Measurements from ENCODE around the gene SPRR5. TPM values are rescaled to one million over a fixed set of nuclear protein-coding genes. Genes with fewer than 3 reads are reported as not detected.

Gene SPRR5
- total RNA-seq, 1 experiment from 2014 or later: not detected

DNA sequence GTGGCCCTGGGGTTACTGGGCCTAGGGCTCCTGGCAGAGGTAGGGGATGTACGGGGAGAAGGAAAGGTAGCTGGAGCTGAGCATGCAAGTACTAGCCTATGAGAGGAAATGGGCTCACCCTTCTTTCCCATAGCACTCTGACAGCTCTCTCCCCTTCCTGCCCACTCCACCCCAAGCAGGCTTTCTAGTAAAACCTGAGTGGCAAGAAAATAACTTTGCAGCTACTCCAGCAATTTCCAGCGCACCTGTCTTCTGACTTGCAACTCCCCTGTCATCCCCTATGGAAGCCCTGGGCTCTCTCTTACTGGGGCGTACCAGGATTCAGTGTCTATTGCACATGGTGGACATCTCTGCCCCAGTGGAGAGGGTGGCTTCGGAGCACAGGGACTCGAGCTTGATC, 45.4 kb upstream of the SPRR5 start:
- Histone ChIP-seq H3K4me2 (no peak overlapping the region), H2AFZ (no peak overlapping the region), H4K20me1 (ENCODE audit: insufficient read depth) (no peaks in the 10 kb centered on the region), H3K36me3 (ENCODE audit: low read depth) (no peaks in the 10 kb centered on the region), H3K27me3 (ENCODE audit: insufficient read depth, low read depth) (no peaks in the 10 kb centered on the region), H3K27ac (no peak overlapping the region), H3K4me1 (replicated peaks; ENCODE audit: insufficient read depth) (peaks cover 15% of the 10 kb centered on the region), H3K9me3 (ENCODE audit: insufficient read depth, low read depth) (no peaks in the 10 kb centered on the region), H3K79me2 (ENCODE audit: low read depth) (no peaks in the 10 kb centered on the region), H3K9me2 (ENCODE audit: insufficient read depth) (no peaks in the 10 kb centered on the region), H3K4me3 (no peak overlapping the region), H3F3A (ENCODE audit: insufficient read depth, low read depth) (peaks cover 7% of the 10 kb centered on the region; the same call in 1 of the 2 replicates)
- DNase-seq: no peak
- no TSS peak for BruUV-seq (replicated peaks)
- ChIA-PET POLR2A (ENCODE audit: unreplicated experiment) (interaction anchor here (0.5 kb wide), 1 partner anchor 14 kb away, joined by 19 read pairs; no protein-coding TSS in a partner anchor), CTCF (no interaction called here)
- intact Hi-C loops (cut with micrococcal nuclease; ENCODE audit: unreplicated experiment): loop anchor here (10.0 kb wide), 1 partner anchor 917 kb away; no protein-coding TSS in a partner anchor
- no peak for TF ChIP-seq CTCF (conservative IDR thresholded peaks at IDR 0.05)

- CTCF ChIA-PET: no interaction called here
These were observed 44.4 kb upstream of the SPRR5 start for GRCh38 chr1:152902636-152903035.

GRCh38 chr1:152904688-152905440, 42.1 kb upstream of the SPRR5 start:
- peaks cover 22% of the 10 kb centered on the region for H3F3A ChIP-seq (ENCODE audit: insufficient read depth, low read depth)
- CTCF ChIA-PET: no interaction called here
- BruUV-seq (replicated peaks): no TSS peak
- no peaks in the 10 kb centered on the region for H3K36me3 ChIP-seq (ENCODE audit: low read depth)
- peaks cover 44% of the 10 kb centered on the region for H3K4me1 ChIP-seq (replicated peaks; ENCODE audit: insufficient read depth)
- POLR2A ChIA-PET (ENCODE audit: unreplicated experiment): no interaction called here
- no peak for DNase-seq
- H3K27ac ChIP-seq: peak overlapping the region; percentile 72; the same call in 1 of the 2 replicates
- no peaks in the 10 kb centered on the region for H3K79me2 ChIP-seq (ENCODE audit: low read depth)
- H3K27me3 ChIP-seq (ENCODE audit: insufficient read depth, low read depth): no peaks in the 10 kb centered on the region
- TF ChIP-seq CTCF (conservative IDR thresholded peaks at IDR 0.05) (no peak), EZH2 (IDR thresholded peaks at IDR 0.05; ENCODE audit: low read depth) (no peak)
- intact Hi-C loops (cut with micrococcal nuclease; ENCODE audit: unreplicated experiment): loop anchor here (5.0 to 10.0 kb wide), 3 partner anchors 33 to 920 kb away; partner anchors contain the start of gene SPRR1A
- H4K20me1 ChIP-seq (ENCODE audit: insufficient read depth): no peaks in the 10 kb centered on the region
- H3K9me2 ChIP-seq (ENCODE audit: insufficient read depth): no peaks in the 10 kb centered on the region
- no peak overlapping the region for H3K4me2 ChIP-seq
- H3K4me3 ChIP-seq: no peak overlapping the region
- H2AFZ ChIP-seq: no peak overlapping the region
- H3K9me3 ChIP-seq (ENCODE audit: insufficient read depth, low read depth): no peaks in the 10 kb centered on the region

More at GRCh38 chr1:152902636-152903035, 44.4 kb upstream of the SPRR5 start:
- Histone ChIP-seq H3K4me3 (no peak overlapping the region), H3K4me2 (no peak overlapping the region), H3K27me3 (ENCODE audit: insufficient read depth, low read depth) (no peaks in the 10 kb centered on the region), H3K4me1 (replicated peaks; ENCODE audit: insufficient read depth) (peaks cover 25% of the 10 kb centered on the region), H4K20me1 (ENCODE audit: insufficient read depth) (no peaks in the 10 kb centered on the region), H3K9me2 (ENCODE audit: insufficient read depth) (no peaks in the 10 kb centered on the region), H3K27ac (no peak overlapping the region), H3K79me2 (ENCODE audit: low read depth) (no peaks in the 10 kb centered on the region), H2AFZ (no peak overlapping the region), H3F3A (ENCODE audit: insufficient read depth, low read depth) (peaks cover 12% of the 10 kb centered on the region; the same call in 1 of the 2 replicates), H3K9me3 (ENCODE audit: insufficient read depth, low read depth) (no peaks in the 10 kb centered on the region), H3K36me3 (ENCODE audit: low read depth) (no peaks in the 10 kb centered on the region)
- no TSS peak for BruUV-seq (replicated peaks)
- intact Hi-C loops (cut with micrococcal nuclease; ENCODE audit: unreplicated experiment): loop anchor here (10.0 kb wide), 1 partner anchor 918 kb away; no protein-coding TSS in a partner anchor
- POLR2A ChIA-PET (ENCODE audit: unreplicated experiment): no interaction called here
- no peak for TF ChIP-seq CTCF (conservative IDR thresholded peaks at IDR 0.05)
- TF ChIP-seq EZH2 (IDR thresholded peaks at IDR 0.05; ENCODE audit: low read depth): no peak
- DNase-seq: no peak
